Bronchial epithelial cell (primary cell): ENCODE measurements around the gene DAPP1. TPM values are rescaled to one million over a fixed set of nuclear protein-coding genes. Genes with fewer than 3 reads are reported as not detected.

Source experiments
- DNase-seq: peaks from one replicate; pipeline ENCODE4 v3.0.0-alpha.2; 2010; ENCODE audit warnings: low read depth
- FAIRE-seq: peaks from 2 replicates; lab custom pipeline; 2011; peaks lifted over from hg19 to GRCh38; lab: Jason Lieb, UNC
- H3K27me3 ChIP-seq: 2 replicates; pipeline ENCODE4 v1.5.1; 2011; ENCODE audit warnings: low read length; ENCODE audit not compliant: control insufficient read depth, insufficient read depth
- H3K36me3 ChIP-seq: 2 replicates; pipeline ENCODE4 v1.5.1; 2011; ENCODE audit warnings: low read length; ENCODE audit not compliant: control insufficient read depth, insufficient read depth
- H3K4me3 ChIP-seq: 2 replicates; pipeline ENCODE4 v1.5.1; 2011; ENCODE audit warnings: mild to moderate bottlenecking, low read depth, low read length, control low read depth
- CTCF ChIP-seq: IDR thresholded peaks from 2 replicates; pipeline ENCODE4 v1.5.1; 2011; ENCODE audit warnings: mild to moderate bottlenecking, moderate library complexity, low read length, control low read depth, inconsistent platforms; ENCODE audit not compliant: insufficient read depth, severe bottlenecking
- total RNA-seq: library from RNA; depleted of rRNA; stranded (reverse); fragments of >200 nt; gene quantifications from 2 replicates; pipeline ENCODE4 v1.2.1, GENCODE V29; 2014

DAPP1 gene
- total RNA-seq, 1 donor from 2014 or later = 31.3 TPM

GRCh38 chr4:99817309-99817890 lies 773 bp downstream of the DAPP1 start:
- no peak for TF ChIP-seq CTCF
- peak overlapping the region; percentile 61 for H3K4me3 ChIP-seq
- FAIRE-seq (no peak), DNase-seq (peak; percentile 90)
- H3K27me3 ChIP-seq = no peaks in the 10 kb centered on the region
- H3K36me3 ChIP-seq = no peaks in the 10 kb centered on the region

GRCh38 chr4:99818661-99819060 lies 2.0 kb downstream of the DAPP1 start:
- no peaks in the 10 kb centered on the region for H3K36me3 ChIP-seq
- H3K4me3 ChIP-seq = no peak overlapping the region
- no peak for TF ChIP-seq CTCF
- FAIRE-seq (no peak), DNase-seq (no peak)
- no peaks in the 10 kb centered on the region for H3K27me3 ChIP-seq

- no peak for TF ChIP-seq CTCF
- DNase-seq (no peak), FAIRE-seq (no peak)
- Histone ChIP-seq H3K27me3 (no peaks in the 10 kb centered on the region), H3K36me3 (no peaks in the 10 kb centered on the region), H3K4me3 (no peak overlapping the region)
These were observed 5.4 kb downstream of the DAPP1 start for GRCh38 chr4:99821918-99822503.

DNA sequence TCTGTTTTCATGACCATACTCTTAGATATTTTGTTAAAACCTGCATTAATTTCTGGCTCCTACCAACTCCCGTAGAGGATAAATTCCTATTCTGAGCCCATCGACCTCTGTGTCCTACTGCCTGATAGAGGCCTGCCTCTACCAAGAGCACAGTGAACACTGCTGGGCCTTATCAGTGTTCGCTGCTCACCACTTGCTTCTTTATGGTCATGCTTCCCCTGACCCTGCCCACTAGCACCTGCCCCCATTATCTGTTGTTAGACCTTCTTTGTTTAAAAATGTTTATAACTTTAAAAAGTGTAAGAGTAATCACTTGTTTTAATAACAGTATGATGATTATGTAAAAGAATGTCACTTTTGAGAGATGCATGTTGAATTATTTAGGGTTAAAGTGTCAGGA lies 6.1 kb downstream of the DAPP1 start:
- TF ChIP-seq CTCF = no peak
- FAIRE-seq (no peak), DNase-seq (no peak)
- H3K36me3 ChIP-seq = no peaks in the 10 kb centered on the region
- no peak overlapping the region for H3K4me3 ChIP-seq
- no peaks in the 10 kb centered on the region for H3K27me3 ChIP-seq

- TF ChIP-seq CTCF = no peak
- FAIRE-seq (no peak), DNase-seq (no peak)
- Histone ChIP-seq H3K36me3 (no peaks in the 10 kb centered on the region), H3K4me3 (no peak overlapping the region), H3K27me3 (no peaks in the 10 kb centered on the region)
These were observed 7.5 kb downstream of the DAPP1 start for GRCh38 chr4:99824070-99824599.

DNA sequence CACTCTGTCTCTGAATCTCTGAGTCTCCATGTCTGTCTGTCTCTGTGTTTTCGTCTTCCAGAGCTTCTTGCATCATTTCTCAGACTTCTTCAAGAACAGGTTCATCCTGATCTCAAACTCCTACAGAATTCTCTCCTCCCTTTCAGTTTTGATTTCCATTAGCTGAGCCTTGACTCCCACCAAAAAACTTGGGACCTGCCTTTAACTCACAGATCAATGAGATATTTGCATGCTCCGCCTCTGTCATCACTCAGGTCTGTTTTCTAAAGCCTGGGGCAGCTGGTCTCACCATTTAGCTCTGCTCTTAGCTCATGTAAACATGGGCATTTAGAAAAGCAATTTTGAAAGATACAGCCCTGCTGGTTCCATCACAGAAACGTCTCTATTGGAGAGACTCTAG lies 8.6 kb downstream of the DAPP1 start:
- TF ChIP-seq CTCF = no peak
- H3K4me3 ChIP-seq = no peak overlapping the region
- FAIRE-seq = no peak
- DNase-seq = peak; percentile 35
- no peaks in the 10 kb centered on the region for H3K27me3 ChIP-seq
- H3K36me3 ChIP-seq = no peaks in the 10 kb centered on the region
